Heart left ventricle (tissue), 13 donors: ENCODE measurements around the gene DMRTC2.

Experiments used
- CTCF ChIP-seq, 12 donors: fragments of 200-600 bp; sonication (generic) in 4 of 12; IDR thresholded peaks; one replicate each; pipeline versions ENCODE4 v1.5.0 to v1.8.0; 2018 to 2022; ENCODE audit warnings: antibody characterized with exemption in 12 of 12, mild to moderate bottlenecking in 5 of 12
- POLR2A ChIP-seq, 2 donors: fragments of 450-650 bp; IDR thresholded peaks; one replicate each; pipeline ENCODE4 v1.6.1; 2017; ENCODE audit warnings: antibody characterized with exemption in 2 of 2, mild to moderate bottlenecking in 2 of 2, moderate library complexity in 2 of 2
- donor health status: ischemic (EF 13 %, LVEDD 7.1; RV severe dilation, severe dysfunction).
- donor health status: DM: no; HTN: yes; CAD: no.
- donor health status: DM: no; HTN: no; CAD: no.
- donor health status: ischemic (EF 25% LVEDD 6.9; RV normal size, moderate dysfunction).
- donor health status: ischemic (EF 25% LVEDD 5.7; RV mildly dilated, moderate dysfunction).
- donor health status: ischemic (EF 35%, LVEDD 5.7; RV mildly dilated, moderate dysfunction).
- donor health status: nonischemic (EF 11% LVEDD 7.7; RV severe dilation, severe dysfunction).
- donor health status: DM: yes; HTN: yes; CAD: no.
- donor health status: PGD.
- donor health status: ischemic (EF 29% LVEDD 5.4; RV normal size, mild dysfunction).
- donor health status: nonischemic (EF 23%, LVEDD 6.1; RV moderate dilation, normal function).

DNA sequence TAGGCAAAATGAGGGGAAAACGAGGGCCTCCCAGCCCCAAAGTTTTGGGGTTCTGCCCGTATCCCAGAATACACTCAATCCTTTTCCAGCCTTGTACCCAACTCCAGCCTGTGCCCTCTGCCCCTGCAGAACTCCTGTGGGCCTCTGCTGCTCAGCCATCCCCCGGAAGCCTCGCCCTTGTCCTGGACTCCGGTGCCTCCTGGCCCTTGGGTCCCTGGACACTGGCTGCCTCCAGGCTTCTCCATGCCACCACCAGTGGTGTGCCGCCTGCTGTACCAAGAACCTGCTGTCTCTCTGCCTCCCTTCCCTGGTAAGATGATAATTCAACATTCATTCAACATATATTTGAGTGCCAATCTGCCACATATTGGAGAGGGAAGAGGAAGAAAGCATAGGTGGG, 3.8 kb downstream of the DMRTC2 start:
- TF ChIP-seq POLR2A (IDR thresholded peaks at IDR 0.05) (no peak), CTCF (IDR thresholded peaks at IDR 0.05) (no peak)
